Fibroblast of mammary gland (primary cell): ENCODE measurements around the gene PIAS1.
"Not testable (repeated sequence)": the region's sequence is repeated elsewhere in the genome, so short reads cannot be mapped to it uniquely, and the experiment has no call there.

ENCODE experiments used
- DNase-seq: peaks from one replicate; pipeline ENCODE4 v3.0.0-alpha.2; 2010; ENCODE audit warnings: low read depth
- H3K4me3 ChIP-seq: 2 replicates; pipeline ENCODE4 v1.5.1; 2011; ENCODE audit warnings: low read depth, mild to moderate bottlenecking, low read length, moderate library complexity; ENCODE audit not compliant: control insufficient read depth
- TF ChIP-seq, protein P1 (sequence below): conservative IDR thresholded peaks from 2 replicates; pipeline ENCODE4 v1.5.1; 2011; ENCODE audit warnings: low read depth, low read length, inconsistent platforms; ENCODE audit not compliant: control insufficient read depth, insufficient read depth

Gene PIAS1

DNA sequence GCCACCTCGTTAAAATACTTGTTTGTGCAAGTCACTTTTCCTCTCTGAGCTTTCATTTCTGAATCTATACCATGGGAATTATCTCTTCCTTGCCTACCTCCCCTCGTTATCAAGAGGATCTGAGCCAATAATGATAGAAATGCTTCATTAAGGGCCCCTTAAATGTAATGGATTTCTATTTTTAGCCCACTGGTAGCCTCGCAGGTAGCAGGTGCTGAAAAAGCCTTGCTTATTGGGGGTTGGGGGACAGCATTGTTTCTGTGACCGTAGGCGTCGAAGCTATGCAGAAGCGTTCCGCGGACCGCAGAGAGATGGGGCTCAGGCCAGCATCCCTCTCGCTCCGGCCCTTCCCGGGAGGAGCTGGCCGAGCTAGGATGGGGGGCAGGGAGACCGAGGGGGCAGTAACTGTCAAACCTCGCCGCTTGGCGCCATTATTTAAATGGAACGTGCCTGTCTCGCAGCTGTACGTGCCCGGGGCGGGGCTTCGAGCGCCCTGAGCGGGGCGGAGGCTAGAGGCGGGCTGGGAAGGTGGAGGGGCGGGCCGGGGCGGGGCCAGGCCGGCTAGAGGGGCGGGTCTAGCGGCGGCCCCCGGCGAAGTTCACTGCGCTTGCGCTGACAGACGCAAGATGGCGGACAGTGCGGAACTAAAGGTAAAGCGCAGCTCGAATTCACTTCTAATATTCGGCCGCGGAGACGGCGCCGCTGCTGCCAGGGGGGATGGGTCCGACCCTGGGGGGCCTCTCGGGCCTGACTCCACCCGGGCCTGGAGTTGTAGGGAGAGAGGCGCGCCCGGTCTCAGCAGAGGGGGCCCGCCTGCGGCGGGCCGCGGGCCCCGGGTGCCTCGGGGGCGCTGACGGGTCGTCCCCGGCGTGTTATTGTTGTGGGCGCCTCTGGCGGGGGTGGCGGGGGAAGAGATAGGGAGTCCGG, at the start of gene PIAS1:
TSS of gene PIAS1 (plus strand) at position 615 of the 927 bp plus-strand sequence. CDS start at position 627, 12 bp downstream.
- TF ChIP-seq, protein P1, sequence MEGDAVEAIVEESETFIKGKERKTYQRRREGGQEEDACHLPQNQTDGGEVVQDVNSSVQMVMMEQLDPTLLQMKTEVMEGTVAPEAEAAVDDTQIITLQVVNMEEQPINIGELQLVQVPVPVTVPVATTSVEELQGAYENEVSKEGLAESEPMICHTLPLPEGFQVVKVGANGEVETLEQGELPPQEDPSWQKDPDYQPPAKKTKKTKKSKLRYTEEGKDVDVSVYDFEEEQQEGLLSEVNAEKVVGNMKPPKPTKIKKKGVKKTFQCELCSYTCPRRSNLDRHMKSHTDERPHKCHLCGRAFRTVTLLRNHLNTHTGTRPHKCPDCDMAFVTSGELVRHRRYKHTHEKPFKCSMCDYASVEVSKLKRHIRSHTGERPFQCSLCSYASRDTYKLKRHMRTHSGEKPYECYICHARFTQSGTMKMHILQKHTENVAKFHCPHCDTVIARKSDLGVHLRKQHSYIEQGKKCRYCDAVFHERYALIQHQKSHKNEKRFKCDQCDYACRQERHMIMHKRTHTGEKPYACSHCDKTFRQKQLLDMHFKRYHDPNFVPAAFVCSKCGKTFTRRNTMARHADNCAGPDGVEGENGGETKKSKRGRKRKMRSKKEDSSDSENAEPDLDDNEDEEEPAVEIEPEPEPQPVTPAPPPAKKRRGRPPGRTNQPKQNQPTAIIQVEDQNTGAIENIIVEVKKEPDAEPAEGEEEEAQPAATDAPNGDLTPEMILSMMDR = no peak
- DNase-seq = peak; percentile 82
- peak within 1 kb of the TSS; percentile 84 for H3K4me3 ChIP-seq

DNA sequence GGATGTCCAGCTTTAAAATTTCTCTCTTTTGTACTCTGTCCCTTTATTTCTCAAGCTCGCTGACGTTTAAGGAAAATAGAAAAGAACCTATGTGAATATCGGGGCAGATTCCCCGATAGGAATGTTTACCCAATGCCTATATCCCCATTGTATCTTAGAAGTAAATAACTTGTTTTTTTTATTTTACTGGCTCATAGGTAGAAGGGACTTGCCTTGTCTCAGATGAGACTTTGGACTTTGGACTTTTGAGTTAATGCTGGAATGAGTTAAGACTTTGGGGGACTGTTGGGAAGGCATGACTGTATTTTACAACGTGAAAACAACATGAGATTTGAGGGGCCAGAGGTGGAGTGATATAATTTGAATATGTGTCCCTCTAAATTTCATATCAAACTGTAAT, 46.5 kb upstream of the PIAS1 start:
- H3K4me3 ChIP-seq, DNase-seq: not testable (repeated sequence)

- no peak for DNase-seq
- TF ChIP-seq, protein P1 = no peak
- H3K4me3 ChIP-seq = no peak overlapping the region
Measured at GRCh38 chr15:68010361-68011153, 43.6 kb upstream of the PIAS1 start.

GRCh38 chr15:68012911-68013310, 41.2 kb upstream of the PIAS1 start:
- DNase-seq = no peak
- H3K4me3 ChIP-seq = no peak overlapping the region
- TF ChIP-seq, protein P1 = no peak

DNA sequence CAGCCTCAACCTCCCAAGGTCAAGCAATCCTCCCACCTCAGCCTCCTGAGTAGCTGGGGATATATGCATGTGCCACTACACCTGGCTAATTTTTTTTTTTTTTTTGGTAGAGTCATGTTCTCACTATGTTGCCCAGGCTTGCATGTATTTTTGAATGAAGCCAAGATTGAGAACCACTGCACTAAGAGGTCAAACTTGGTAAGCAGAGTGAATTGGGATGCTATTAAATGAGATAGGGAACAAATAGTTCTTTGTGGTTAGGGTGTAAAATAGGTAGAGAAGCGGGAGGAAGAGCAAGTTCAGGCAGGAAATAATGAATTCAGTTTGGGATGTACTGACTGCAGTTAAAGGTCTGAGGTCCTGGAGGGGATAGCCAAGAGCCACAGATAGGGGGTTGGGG, 39.9 kb upstream of the PIAS1 start:
- TF ChIP-seq, protein P1 = no peak
- no peak for DNase-seq
- H3K4me3 ChIP-seq = no peak overlapping the region

DNA sequence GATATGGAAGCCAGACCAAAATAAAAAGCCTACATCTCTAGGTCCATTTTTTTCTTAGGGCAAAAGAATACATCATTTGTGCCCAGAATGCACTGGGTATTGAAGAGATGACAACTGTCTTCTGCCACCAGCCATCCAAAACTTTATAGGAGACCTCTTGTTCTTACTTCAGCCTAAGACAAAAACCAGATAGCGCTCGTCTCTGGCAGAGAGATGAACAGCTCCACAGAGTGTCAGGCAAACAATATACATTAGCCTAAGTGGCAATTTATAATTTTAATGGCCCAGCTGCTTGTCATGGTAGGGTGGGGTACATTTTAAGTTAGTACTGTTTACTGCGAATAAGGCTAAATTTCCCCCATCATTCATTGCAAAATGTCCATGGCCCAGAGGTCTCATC, 38.9 kb upstream of the PIAS1 start:
- H3K4me3 ChIP-seq = no peak overlapping the region
- TF ChIP-seq, protein P1 = no peak
- DNase-seq = no peak

GRCh38 chr15:68017201-68017600, 36.9 kb upstream of the PIAS1 start:
- DNase-seq = no peak
- TF ChIP-seq, protein P1 = no peak
- H3K4me3 ChIP-seq = no peak overlapping the region
